Ishikawa (cell line): ENCODE data around the gene GLP1R.

Experiments used
- CEBPB ChIP-seq: IDR thresholded peaks from 2 replicates; pipeline ENCODE4 v1.6.1; 2012
- CREB1 ChIP-seq: IDR thresholded peaks from 2 replicates; pipeline ENCODE4 v1.6.1; 2012; ENCODE audit warnings: low read depth
- EGR1 ChIP-seq: IDR thresholded peaks from 2 replicates; pipeline ENCODE4 v1.6.1; 2012
- FOXM1 ChIP-seq: IDR thresholded peaks from 2 replicates; pipeline ENCODE4 v1.6.1; 2012; ENCODE audit warnings: low read depth, borderline replicate concordance
- NFIC ChIP-seq: IDR thresholded peaks from 2 replicates; pipeline ENCODE4 v1.6.1; 2012
- RAD21 ChIP-seq: IDR thresholded peaks from 2 replicates; pipeline ENCODE4 v1.6.1; 2012; ENCODE audit warnings: low read depth
- TCF12 ChIP-seq: IDR thresholded peaks from 2 replicates; pipeline ENCODE4 v1.6.1; 2012; ENCODE audit warnings: low read depth
- TEAD4 ChIP-seq: IDR thresholded peaks from 2 replicates; pipeline ENCODE4 v1.6.1; 2012
- YY1 ChIP-seq: IDR thresholded peaks from 2 replicates; pipeline ENCODE4 v1.6.1; 2012; ENCODE audit warnings: low read depth
- ZBTB7A ChIP-seq: IDR thresholded peaks from 2 replicates; pipeline ENCODE4 v1.6.1; 2012; ENCODE audit warnings: low read depth
- TF ChIP-seq, protein P1 (sequence below): IDR thresholded peaks from 2 replicates; pipeline ENCODE4 v1.6.1; 2012
- TF ChIP-seq, protein P2 (sequence below): IDR thresholded peaks from 2 replicates; pipeline ENCODE4 v1.6.1; 2012; ENCODE audit warnings: low read depth, mild to moderate bottlenecking
- TF ChIP-seq, protein P3 (sequence below): IDR thresholded peaks from 2 replicates; pipeline ENCODE4 v1.6.1; 2012

The GLP1R gene

DNA sequence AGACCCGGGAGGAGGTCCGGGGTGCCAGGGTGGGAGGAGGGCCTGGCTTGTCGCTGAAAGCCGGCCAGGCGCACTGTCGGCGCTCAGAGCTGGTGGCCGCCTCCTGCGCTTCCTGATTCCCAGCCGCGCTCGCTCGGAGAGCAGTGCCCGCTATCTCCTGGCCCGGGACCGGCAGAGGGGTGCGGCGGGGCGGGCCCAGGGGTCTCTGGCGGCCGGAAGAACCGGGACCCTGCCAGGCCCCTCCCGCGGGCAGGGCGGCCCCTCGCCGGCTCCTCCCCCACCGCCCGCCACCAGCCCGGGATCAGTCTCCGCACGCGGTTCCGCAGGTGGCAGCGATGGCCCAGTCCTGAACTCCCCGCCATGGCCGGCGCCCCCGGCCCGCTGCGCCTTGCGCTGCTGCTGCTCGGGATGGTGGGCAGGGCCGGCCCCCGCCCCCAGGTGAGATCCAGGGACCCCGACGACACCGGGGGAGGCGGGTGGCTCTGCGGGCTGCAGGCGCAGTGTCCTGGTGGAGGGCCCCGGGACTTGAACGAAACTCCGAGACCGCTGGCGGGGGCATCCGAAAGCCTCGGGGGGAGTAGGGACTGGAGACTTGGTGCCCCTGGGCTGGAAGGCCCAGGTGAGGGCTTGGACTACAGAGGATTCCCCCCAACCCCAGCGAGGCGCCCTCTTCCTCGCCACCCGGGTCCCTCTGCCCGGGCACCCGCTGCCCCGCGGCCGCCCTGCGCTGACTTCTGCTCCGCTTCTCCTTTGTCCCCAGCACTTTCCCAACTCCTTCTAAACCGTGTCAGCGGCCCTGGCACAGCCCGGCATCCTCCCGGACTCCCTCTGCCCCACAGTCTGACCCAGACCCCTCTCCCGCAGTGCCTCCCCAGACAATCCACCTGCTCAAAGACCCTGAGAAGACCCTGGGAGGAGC, at the start of gene GLP1R:
Gene GLP1R (plus strand): TSS at position 301 of the 919 bp plus-strand sequence. CDS start 60 bp downstream, at position 361.
- TF ChIP-seq TCF12 (no peak), CEBPB (no peak), NFIC (no peak), EGR1 (no peak), TEAD4 (no peak), CREB1 (no peak), RAD21 (no peak), YY1 (no peak)
- TF ChIP-seq, protein P1, sequence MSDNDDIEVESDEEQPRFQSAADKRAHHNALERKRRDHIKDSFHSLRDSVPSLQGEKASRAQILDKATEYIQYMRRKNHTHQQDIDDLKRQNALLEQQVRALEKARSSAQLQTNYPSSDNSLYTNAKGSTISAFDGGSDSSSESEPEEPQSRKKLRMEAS, result no peak
- TF ChIP-seq, protein P2, sequence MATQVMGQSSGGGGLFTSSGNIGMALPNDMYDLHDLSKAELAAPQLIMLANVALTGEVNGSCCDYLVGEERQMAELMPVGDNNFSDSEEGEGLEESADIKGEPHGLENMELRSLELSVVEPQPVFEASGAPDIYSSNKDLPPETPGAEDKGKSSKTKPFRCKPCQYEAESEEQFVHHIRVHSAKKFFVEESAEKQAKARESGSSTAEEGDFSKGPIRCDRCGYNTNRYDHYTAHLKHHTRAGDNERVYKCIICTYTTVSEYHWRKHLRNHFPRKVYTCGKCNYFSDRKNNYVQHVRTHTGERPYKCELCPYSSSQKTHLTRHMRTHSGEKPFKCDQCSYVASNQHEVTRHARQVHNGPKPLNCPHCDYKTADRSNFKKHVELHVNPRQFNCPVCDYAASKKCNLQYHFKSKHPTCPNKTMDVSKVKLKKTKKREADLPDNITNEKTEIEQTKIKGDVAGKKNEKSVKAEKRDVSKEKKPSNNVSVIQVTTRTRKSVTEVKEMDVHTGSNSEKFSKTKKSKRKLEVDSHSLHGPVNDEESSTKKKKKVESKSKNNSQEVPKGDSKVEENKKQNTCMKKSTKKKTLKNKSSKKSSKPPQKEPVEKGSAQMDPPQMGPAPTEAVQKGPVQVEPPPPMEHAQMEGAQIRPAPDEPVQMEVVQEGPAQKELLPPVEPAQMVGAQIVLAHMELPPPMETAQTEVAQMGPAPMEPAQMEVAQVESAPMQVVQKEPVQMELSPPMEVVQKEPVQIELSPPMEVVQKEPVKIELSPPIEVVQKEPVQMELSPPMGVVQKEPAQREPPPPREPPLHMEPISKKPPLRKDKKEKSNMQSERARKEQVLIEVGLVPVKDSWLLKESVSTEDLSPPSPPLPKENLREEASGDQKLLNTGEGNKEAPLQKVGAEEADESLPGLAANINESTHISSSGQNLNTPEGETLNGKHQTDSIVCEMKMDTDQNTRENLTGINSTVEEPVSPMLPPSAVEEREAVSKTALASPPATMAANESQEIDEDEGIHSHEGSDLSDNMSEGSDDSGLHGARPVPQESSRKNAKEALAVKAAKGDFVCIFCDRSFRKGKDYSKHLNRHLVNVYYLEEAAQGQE, result no peak
- TF ChIP-seq, protein P3, sequence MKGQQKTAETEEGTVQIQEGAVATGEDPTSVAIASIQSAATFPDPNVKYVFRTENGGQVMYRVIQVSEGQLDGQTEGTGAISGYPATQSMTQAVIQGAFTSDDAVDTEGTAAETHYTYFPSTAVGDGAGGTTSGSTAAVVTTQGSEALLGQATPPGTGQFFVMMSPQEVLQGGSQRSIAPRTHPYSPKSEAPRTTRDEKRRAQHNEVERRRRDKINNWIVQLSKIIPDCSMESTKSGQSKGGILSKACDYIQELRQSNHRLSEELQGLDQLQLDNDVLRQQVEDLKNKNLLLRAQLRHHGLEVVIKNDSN, result no peak

DNA sequence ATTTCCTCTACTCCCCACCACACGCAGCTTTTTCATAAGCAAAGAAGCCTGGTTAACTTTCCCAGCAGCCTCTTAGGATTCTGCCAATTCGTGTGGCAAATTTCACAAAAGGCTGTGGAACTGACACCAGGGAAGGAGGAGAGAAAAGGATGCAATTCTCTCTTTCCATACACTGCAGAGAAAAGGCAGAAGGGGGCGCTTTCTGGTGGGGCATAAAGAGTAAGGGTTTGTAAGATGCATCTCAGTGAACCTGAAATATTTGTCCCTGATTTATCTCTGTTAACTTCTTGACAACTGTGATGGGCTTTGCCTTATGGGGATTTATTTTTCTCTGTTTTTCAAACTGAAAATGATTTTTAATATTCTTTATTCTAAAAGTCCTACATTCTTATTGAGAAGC, 45.5 kb upstream of the GLP1R start:
- TF ChIP-seq ZBTB7A (no peak), FOXM1 (no peak), TCF12 (no peak), RAD21 (peak; percentile 46)
- TF ChIP-seq, protein P1, result no peak

DNA sequence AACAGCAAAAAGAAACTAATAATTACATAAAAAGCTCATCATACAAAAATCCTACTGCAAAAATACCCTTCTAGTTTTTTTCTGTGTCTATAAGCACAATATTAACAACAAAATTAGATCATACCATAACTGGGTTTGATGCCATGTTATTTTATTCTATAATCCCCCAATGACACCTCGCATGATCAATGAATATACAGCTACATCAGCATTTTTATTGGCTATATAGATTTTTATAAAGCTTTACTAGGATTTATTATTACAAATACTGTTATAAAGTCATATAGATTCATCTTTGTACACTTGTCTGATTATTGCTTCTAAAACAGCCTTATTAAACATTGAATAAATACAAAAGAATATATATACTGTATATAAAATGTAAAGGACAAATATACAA, 45.1 kb upstream of the GLP1R start:
- TF ChIP-seq CEBPB (no peak), FOXM1 (no peak), RAD21 (no peak), TCF12 (no peak), EGR1 (no peak)
- TF ChIP-seq, protein P2, result no peak
- TF ChIP-seq, protein P1, result no peak
- TF ChIP-seq, protein P3, result no peak

DNA sequence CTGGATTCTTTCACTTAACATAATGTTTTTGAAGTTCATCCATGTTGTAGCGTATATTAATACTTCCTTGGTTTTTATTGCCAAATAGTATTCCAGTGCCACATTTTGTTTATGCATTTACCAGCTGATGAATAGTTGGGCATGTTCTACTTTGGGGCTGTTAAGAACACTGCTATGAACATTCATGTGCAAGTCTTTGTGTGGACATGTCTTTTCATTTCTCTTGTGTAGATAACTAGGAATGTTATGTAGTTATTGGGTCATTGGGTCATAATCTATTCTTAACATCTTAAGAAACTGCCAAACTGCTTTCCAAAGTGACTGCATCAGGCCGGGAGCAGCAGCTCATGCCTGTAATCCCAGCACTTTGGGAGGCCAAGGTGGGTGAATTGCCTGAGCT, 43.8 kb upstream of the GLP1R start:
- no peak for TF ChIP-seq ZBTB7A
- TF ChIP-seq, protein P2, result no peak
- TF ChIP-seq, protein P3, result no peak
- TF ChIP-seq CEBPB, result no peak
- TF ChIP-seq FOXM1, result no peak
- TF ChIP-seq CREB1, result no peak
- no peak for TF ChIP-seq RAD21
- no peak for TF ChIP-seq TEAD4
